Measurements from ENCODE around the gene ARHGAP12.

GRCh38 chr10:31978156-31978483, 49.5 kb upstream of the ARHGAP12 start:
- TF ChIP-seq, protein P1, sequence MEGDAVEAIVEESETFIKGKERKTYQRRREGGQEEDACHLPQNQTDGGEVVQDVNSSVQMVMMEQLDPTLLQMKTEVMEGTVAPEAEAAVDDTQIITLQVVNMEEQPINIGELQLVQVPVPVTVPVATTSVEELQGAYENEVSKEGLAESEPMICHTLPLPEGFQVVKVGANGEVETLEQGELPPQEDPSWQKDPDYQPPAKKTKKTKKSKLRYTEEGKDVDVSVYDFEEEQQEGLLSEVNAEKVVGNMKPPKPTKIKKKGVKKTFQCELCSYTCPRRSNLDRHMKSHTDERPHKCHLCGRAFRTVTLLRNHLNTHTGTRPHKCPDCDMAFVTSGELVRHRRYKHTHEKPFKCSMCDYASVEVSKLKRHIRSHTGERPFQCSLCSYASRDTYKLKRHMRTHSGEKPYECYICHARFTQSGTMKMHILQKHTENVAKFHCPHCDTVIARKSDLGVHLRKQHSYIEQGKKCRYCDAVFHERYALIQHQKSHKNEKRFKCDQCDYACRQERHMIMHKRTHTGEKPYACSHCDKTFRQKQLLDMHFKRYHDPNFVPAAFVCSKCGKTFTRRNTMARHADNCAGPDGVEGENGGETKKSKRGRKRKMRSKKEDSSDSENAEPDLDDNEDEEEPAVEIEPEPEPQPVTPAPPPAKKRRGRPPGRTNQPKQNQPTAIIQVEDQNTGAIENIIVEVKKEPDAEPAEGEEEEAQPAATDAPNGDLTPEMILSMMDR (IDR thresholded peaks at IDR 0.05; ENCODE audit: extremely low read depth in 1 of 2, insufficient read depth in 1 of 2, low read depth in 1 of 2, low read length in 2 of 2) = no peak
- TF ChIP-seq POLR2A (IDR thresholded peaks at IDR 0.05; ENCODE audit: low read depth, low read length) (no peak), MYC (IDR thresholded peaks at IDR 0.05; ENCODE audit: low read depth, low read length) (no peak), POLR2AphosphoS5 (IDR thresholded peaks at IDR 0.05; ENCODE audit: insufficient read depth, low read depth, low read length) (no peak), FOS (IDR thresholded peaks at IDR 0.05; ENCODE audit: borderline replicate concordance, insufficient read depth, low read length) (no peak)

All from endothelial cell of umbilical vein (primary cell).